GM12864 (cell line): ENCODE data around the gene ZIC2.

Source experiments
- DNase-seq: peaks from one replicate; pipeline ENCODE4 v3.0.0-alpha.2; 2011; ENCODE audit warnings: low read depth
- H3K4me3 ChIP-seq: 2 replicates; pipeline ENCODE4 v1.5.1; 2011; ENCODE audit warnings: mild to moderate bottlenecking, low read depth, low read length, control low read depth
- TF ChIP-seq, protein P1 (sequence below): IDR thresholded peaks from 2 replicates; pipeline ENCODE4 v1.5.1; 2011; ENCODE audit warnings: low read depth, mild to moderate bottlenecking, moderate library complexity, low read length, control low read depth, inconsistent platforms; ENCODE audit errors: missing control alignments

ZIC2 gene

DNA sequence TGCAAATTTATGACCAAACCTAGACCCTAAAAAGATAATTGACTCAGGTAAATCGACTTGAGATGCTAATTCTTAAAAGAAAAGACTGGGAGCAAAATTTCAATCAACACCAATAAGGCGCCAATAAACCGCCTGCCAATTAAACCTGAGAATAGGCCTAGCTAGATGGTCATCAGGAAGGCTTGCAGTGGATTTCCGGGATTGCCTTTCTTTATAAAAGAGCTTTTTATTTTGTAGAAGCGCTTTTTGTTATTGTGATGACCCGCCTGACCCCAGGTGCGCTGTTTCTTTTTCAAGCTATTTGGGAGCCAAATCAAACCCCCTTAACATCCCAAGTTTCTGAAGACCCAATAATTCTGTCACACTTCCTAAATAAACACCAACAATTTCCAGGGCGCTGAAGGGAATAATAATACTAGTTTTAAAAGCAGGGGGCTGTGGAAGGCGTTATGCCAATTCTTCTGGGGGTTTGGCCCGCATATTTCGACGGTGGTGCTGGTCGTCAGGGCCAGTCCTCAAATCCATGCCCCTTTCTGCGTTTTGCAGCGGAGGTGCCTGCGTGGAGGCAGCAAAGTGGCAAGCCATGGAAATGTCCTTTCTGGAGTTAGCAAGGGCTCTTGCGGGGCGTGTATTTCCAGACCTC lies 7.2 kb upstream of the ZIC2 start:
- DNase-seq = no peak
- no peak overlapping the region for H3K4me3 ChIP-seq
- TF ChIP-seq, protein P1, sequence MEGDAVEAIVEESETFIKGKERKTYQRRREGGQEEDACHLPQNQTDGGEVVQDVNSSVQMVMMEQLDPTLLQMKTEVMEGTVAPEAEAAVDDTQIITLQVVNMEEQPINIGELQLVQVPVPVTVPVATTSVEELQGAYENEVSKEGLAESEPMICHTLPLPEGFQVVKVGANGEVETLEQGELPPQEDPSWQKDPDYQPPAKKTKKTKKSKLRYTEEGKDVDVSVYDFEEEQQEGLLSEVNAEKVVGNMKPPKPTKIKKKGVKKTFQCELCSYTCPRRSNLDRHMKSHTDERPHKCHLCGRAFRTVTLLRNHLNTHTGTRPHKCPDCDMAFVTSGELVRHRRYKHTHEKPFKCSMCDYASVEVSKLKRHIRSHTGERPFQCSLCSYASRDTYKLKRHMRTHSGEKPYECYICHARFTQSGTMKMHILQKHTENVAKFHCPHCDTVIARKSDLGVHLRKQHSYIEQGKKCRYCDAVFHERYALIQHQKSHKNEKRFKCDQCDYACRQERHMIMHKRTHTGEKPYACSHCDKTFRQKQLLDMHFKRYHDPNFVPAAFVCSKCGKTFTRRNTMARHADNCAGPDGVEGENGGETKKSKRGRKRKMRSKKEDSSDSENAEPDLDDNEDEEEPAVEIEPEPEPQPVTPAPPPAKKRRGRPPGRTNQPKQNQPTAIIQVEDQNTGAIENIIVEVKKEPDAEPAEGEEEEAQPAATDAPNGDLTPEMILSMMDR = no peak

DNA sequence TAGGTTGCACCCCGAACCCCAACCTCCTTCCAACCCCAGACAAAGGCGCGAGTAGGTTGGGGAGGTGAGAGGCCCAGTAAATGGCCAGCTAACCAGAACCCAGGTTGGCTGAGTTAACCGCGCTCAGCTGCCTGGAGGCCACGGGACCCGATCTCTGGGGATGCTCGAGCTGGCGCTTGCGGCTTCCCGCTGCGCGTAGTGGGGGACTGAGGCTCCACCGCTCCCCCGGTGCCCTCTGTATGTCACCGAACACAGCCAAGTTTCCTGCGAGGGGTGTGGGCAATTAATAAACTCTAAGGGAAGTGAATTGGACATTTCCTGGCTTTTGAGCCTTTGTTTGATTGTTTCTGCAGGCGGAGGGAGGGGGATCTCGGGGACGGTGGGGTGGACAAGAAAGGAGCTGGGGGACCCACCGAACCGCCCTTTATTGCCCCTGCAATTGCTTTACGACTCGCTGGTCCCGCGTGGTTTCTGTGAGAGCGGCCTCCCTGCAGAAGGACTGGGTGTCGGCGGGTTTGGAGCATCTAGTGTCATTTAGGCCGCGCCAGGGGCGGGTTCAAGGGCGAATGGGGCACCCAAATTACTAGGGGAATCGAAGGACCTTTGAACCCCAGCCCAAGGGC lies 6.5 kb upstream of the ZIC2 start:
- TF ChIP-seq, protein P1 = no peak
- H3K4me3 ChIP-seq = no peak overlapping the region

DNA sequence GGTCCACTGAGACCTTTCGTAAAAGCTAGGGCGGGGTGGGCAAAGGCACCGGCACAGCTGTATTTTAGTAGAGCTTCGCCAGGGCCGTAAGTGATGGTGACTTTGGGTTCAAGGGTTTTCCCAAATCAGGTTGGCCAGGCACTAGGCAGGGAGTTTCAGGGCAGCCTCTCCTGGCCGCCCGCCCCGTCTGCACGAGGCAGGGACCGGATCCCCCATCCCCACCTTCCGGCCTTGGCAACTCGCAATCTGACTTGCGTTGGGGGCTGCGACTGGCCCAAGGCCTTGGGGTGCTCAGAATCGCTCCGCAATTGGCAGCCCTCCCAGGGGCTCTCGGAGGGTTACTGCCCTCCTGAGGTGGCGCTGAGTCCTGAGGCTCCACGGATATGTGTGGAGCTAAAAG lies 6.0 kb upstream of the ZIC2 start:
- no peak for DNase-seq
- TF ChIP-seq, protein P1 = no peak
- no peak overlapping the region for H3K4me3 ChIP-seq

More for the DNA sequence above, 6.5 kb upstream of the ZIC2 start:
- DNase-seq = no peak

DNA sequence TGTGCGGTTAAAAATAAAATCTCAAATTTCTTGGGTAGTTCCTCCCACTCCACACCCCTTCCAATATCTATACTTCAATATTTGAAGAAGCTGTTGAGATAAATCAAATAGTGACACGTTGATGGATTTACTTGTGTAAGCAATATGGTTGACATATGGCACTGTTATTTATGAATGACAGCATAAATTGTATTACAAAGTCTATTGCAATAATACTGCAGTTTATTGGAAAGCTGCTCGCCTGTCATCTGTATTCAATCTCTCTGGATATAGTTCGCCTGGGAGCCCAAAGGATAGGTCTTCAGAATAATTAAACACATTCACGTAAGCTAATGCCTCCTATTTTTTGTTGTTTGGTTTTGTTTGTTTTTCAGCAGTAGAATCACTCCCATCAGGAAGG lies 5.0 kb upstream of the ZIC2 start:
- DNase-seq = no peak
- TF ChIP-seq, protein P1 = no peak
- H3K4me3 ChIP-seq = no peak overlapping the region

DNA sequence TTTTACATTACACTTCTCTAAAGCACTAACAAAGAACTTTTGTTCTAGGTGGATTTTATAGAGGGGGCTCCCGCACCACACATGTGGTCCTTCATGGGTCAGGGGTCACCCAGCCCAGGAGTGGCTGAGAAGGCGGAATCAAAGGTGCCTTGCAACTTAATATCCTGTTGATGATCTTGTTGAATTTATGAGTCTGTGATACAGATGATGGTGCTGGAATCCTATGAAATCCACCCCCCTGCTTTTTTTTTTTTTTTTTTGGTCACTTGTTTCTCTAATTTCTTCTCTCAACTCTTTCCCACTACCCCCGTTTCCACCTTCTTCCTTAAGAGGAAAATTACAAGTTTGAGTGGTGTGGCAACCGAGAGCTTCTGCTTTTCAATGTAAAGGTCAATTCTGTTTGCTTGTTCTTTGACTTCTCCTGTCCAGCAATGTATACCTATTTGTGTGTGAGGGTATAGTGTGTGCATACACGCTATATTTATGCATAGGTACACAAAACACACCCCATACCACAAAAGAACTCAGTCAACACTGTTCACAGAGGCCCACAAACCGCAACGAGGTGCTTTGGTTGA lies 4.2 kb upstream of the ZIC2 start:
- TF ChIP-seq, protein P1 = no peak
- DNase-seq = no peak
- H3K4me3 ChIP-seq = no peak overlapping the region

DNA sequence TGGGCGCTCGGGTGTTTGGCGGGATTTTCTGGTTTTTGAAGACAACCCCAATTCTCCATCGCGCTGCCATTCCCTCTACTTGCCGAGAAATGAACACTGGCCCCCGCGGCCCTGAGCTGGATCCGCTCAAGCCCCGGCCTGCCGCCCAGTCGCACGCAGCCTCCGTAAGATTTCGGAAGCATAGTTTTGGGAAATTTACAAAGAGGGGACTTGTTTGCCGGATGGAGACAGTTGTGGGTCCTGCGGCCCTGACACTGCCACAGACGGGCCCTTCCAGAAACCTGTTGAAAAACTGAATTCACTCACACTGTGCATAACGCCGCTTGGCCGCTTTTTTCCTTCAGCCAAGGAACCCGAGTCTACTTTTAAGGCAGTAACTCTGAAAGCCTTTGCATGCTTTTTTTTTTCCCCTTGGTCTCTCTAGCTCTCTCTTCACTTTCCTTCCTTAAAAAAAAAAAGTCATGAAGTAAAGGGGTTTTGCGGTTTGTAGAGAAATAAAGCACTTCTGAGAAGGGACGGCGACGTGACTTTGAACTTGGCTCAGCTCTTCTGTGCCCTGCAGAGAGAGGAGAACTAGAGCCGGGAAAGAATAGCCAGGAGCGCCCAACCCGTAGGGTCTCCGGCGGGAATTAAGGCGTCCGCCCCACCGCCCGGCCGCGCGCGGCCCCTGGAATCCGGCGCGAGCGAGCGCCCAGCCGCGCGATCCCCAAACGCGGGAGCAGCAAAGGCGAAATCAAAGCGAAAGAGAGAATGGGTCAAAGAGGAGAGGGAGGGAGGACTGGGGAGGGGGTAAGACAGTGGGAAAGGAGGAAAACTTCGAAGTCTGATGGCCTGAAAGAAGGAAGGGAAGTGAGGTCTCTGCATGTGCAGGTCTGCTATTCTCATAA lies 3.4 kb upstream of the ZIC2 start:
- DNase-seq = no peak
- H3K4me3 ChIP-seq = no peak overlapping the region
- TF ChIP-seq, protein P1 = no peak
